Parathyroid adenoma (tissue), 2 donors: ENCODE results near the gene DYSF.

Source experiments
- H2AFZ ChIP-seq: fragments of 300-600 bp; sonication (generic); one replicate; pipeline ENCODE4 v1.7.0; 2017; ENCODE audit warnings: antibody characterized with exemption, mild to moderate bottlenecking
- H3K27ac ChIP-seq: fragments of 300-600 bp; sonication (generic); one replicate; pipeline ENCODE4 v1.7.0; 2017
- H3K27me3 ChIP-seq: fragments of 300-600 bp; sonication (generic); one replicate; pipeline ENCODE4 v1.7.0; 2017; ENCODE audit warnings: low read length; ENCODE audit not compliant: control insufficient read depth, insufficient read depth
- H3K36me3 ChIP-seq: fragments of 300-600 bp; sonication (generic); one replicate; pipeline ENCODE4 v1.7.0; 2017; ENCODE audit warnings: low read length; ENCODE audit not compliant: control insufficient read depth, insufficient read depth
- H3K4me1 ChIP-seq: fragments of 300-600 bp; sonication (generic); one replicate; pipeline ENCODE4 v1.7.0; 2017; ENCODE audit warnings: control low read depth
- H3K4me2 ChIP-seq: fragments of 300-600 bp; sonication (generic); one replicate; pipeline ENCODE4 v1.7.0; 2017; ENCODE audit warnings: low read length
- H3K4me3 ChIP-seq: fragments of 300-600 bp; sonication (generic); one replicate; pipeline ENCODE4 v1.7.0; 2017; ENCODE audit warnings: low read depth, low read length
- H3K79me2 ChIP-seq: fragments of 300-600 bp; sonication (generic); one replicate; pipeline ENCODE4 v1.7.0; 2017; ENCODE audit warnings: control low read depth
- H3K9ac ChIP-seq: fragments of 300-600 bp; sonication (generic); one replicate; pipeline ENCODE4 v1.7.0; 2017; ENCODE audit warnings: mild to moderate bottlenecking
- H3K9me3 ChIP-seq: fragments of 300-600 bp; sonication (generic); one replicate; pipeline ENCODE4 v1.7.0; 2017; ENCODE audit warnings: low read length; ENCODE audit not compliant: control insufficient read depth
- CTCF ChIP-seq: fragments of 300-600 bp; sonication (generic); IDR thresholded peaks from one replicate; pipeline ENCODE4 v1.7.0; 2017; ENCODE audit warnings: antibody characterized with exemption, mild to moderate bottlenecking
- donor health status: primary hyperparathyroidism.

The DYSF gene

DNA sequence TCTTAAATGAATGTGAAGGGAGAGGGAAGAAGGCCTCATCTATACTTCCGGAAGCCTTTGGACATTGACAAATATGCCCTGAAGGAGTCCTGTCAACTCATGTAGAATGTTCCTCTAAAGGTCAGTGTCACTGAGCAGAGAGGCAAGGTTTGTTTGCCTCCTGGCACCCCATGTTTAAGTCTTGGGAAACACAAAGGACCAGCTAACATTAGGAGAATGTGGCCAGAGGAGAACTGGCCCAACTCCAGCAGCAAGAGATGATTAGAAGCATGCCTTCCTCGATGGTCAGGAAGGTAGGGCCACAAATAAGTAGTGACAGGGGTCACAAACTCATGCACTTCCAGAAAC lies 5.7 kb downstream of the DYSF start:
- Histone ChIP-seq H3K27me3 (no peaks in the 10 kb centered on the region), H3K9me3 (no peaks in the 10 kb centered on the region), H3K4me2 (no peak overlapping the region), H3K36me3 (no peaks in the 10 kb centered on the region), H3K9ac (no peak overlapping the region), H2AFZ (no peak overlapping the region), H3K79me2 (no peaks in the 10 kb centered on the region), H3K27ac (no peak overlapping the region), H3K4me3 (no peak overlapping the region), H3K4me1 (no peaks in the 10 kb centered on the region)
- no peak for TF ChIP-seq CTCF

DNA sequence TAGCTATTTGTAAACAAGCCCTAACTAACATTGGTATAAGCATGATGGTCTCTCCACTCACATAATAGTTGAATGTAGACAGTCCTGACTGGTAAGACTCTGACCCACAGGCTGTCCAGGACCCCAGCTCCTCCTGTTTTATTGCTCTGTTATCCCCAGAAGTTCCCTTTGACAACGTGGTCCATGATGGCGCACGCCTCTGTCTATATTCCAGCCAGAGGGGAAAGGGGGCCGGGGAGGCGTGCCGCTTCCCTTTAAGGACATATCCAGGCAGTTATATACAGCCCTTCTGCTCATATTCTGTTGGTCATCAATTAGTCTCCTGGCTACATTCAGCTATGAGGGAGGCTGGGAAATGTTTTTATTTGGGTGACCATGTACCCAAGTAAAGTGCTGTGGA lies 6.7 kb downstream of the DYSF start:
- Histone ChIP-seq H3K4me2 (no peak overlapping the region), H3K4me1 (no peaks in the 10 kb centered on the region), H3K4me3 (no peak overlapping the region), H2AFZ (no peak overlapping the region), H3K79me2 (no peaks in the 10 kb centered on the region), H3K9ac (no peak overlapping the region), H3K27me3 (no peaks in the 10 kb centered on the region), H3K36me3 (no peaks in the 10 kb centered on the region), H3K27ac (no peak overlapping the region), H3K9me3 (no peaks in the 10 kb centered on the region)
- TF ChIP-seq CTCF = no peak

- H3K79me2 ChIP-seq = no peaks in the 10 kb centered on the region
- H3K4me2 ChIP-seq = no peak overlapping the region
- no peaks in the 10 kb centered on the region for H3K9me3 ChIP-seq
- H2AFZ ChIP-seq = no peak overlapping the region
- H3K27ac ChIP-seq = no peak overlapping the region
- no peak overlapping the region for H3K4me3 ChIP-seq
- no peaks in the 10 kb centered on the region for H3K27me3 ChIP-seq
- no peaks in the 10 kb centered on the region for H3K4me1 ChIP-seq
- H3K36me3 ChIP-seq = no peaks in the 10 kb centered on the region
- no peak overlapping the region for H3K9ac ChIP-seq
- peak; percentile 42 for TF ChIP-seq CTCF
These were observed 7.4 kb downstream of the DYSF start for GRCh38 chr2:71460595-71461303.

DNA sequence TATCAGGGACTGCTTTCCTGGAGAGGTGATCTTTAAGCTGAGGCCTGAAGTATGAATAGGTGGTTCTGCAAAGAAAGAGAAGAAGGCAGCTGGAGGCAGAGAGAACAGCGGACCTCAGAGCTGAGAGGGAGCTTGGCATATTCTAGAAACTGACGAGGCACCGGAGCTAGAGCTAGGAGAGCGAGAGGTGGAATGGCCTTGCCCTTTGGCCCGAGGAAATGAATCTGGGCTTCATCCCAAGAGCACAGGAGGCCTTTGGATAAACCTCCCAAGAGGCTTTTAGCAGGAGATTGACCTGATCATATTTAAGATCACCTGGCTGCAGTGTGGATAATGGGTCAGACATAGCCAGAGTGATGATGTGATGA lies 7.9 kb downstream of the DYSF start:
- no peaks in the 10 kb centered on the region for H3K9me3 ChIP-seq
- TF ChIP-seq CTCF = no peak
- H3K27me3 ChIP-seq = no peaks in the 10 kb centered on the region
- H2AFZ ChIP-seq = no peak overlapping the region
- no peak overlapping the region for H3K27ac ChIP-seq
- no peaks in the 10 kb centered on the region for H3K36me3 ChIP-seq
- no peaks in the 10 kb centered on the region for H3K4me1 ChIP-seq
- H3K9ac ChIP-seq = no peak overlapping the region
- no peak overlapping the region for H3K4me3 ChIP-seq
- H3K4me2 ChIP-seq = no peak overlapping the region
- no peaks in the 10 kb centered on the region for H3K79me2 ChIP-seq

- no peak overlapping the region for H3K4me3 ChIP-seq
- no peak for TF ChIP-seq CTCF
- no peak overlapping the region for H3K27ac ChIP-seq
- H3K27me3 ChIP-seq = no peaks in the 10 kb centered on the region
- H3K4me1 ChIP-seq = no peaks in the 10 kb centered on the region
- H3K4me2 ChIP-seq = no peak overlapping the region
- no peaks in the 10 kb centered on the region for H3K9me3 ChIP-seq
- no peaks in the 10 kb centered on the region for H3K36me3 ChIP-seq
- H2AFZ ChIP-seq = no peak overlapping the region
- H3K9ac ChIP-seq = no peak overlapping the region
- H3K79me2 ChIP-seq = no peaks in the 10 kb centered on the region
These were observed 8.8 kb downstream of the DYSF start for GRCh38 chr2:71462056-71462605.
